Measurements from ENCODE around the gene ARID1A.

ARID1A gene

DNA sequence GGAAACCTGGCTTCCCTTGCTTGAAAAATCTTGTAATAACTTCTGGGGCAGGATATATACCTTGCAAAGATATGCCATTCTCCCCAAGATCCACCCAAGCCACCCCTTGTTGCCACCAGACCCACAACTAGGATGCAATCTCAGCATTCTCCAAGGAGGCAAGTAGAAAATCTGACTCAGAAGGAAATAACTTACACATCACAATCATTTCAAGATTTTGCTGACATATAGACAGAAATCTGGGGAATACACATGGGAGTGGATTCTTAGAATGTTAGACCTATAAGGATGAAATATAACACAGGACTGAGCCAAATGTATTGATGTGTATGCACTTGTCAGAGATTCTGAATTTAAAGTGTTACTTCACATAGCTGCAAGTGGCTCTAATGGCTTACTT is 115.9 kb downstream of the ARID1A start:
- TF ChIP-seq GATA1 (IDR thresholded peaks at IDR 0.05; ENCODE audit: low read depth, low read length) (no peak), POLR2A (IDR thresholded peaks at IDR 0.05; ENCODE audit: low read length) (no peak)

GRCh38 chr1:26814377-26814776 is 118.6 kb downstream of the ARID1A start:
- TF ChIP-seq GATA1 (IDR thresholded peaks at IDR 0.05; ENCODE audit: low read depth, low read length) (no peak), POLR2A (IDR thresholded peaks at IDR 0.05; ENCODE audit: low read length) (no peak)
- DNase-seq: no peak

More for the DNA sequence above, 115.9 kb downstream of the ARID1A start:
- no peak for DNase-seq

DNA sequence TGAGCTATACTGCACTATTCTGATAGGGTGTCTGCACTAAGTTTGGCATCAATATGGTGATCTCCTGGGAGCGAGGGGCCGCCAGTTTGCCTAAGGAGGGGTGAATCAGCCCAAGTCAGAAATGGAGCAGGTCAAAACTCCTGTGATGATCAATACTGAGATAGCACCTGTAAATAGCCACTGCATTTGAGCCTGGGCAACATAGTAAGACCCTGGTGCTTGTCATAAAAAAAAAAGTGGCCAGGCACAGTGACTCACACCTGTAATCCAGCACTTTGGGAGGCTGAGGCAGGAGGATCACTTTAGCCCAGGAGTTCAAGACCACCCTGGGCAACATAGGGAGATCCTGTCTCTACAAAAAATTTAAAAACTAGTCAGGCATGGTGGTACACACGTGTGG is 119.1 kb downstream of the ARID1A start:
- no peak for TF ChIP-seq POLR2A (IDR thresholded peaks at IDR 0.05; ENCODE audit: low read length)
- TF ChIP-seq GATA1 (IDR thresholded peaks at IDR 0.05; ENCODE audit: low read depth, low read length): no peak
- DNase-seq: no peak

DNA sequence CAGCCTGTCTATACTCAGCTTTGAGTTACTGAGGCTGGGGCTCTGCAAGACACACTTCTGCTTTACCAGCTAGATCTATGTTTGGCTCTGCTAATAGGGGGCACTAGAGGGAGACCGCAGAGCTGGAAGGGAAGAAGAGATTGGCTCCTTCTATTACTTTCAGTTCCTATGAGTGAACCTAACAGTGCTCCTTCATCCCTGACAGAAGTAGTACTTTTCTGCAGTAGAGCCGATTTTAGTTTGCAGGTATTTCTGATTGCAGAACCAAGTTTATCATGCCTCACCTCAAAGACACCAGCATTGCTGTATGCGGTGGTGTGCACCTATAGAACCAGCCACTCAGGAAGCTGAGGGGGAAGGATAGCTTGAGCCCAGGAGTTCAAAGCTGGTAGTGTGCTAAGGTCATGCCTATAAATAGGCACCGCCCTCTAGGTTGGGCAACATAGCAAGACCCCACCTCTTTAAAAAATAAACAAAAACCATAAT is 125.0 kb downstream of the ARID1A start:
- DNase-seq: no peak

GRCh38 chr1:26822737-26823395 is 127.1 kb downstream of the ARID1A start:
- no peak for DNase-seq
- TF ChIP-seq POLR2A (IDR thresholded peaks at IDR 0.05; ENCODE audit: low read length): no peak
- TF ChIP-seq GATA1 (IDR thresholded peaks at IDR 0.05; ENCODE audit: low read depth, low read length): no peak

More for the DNA sequence above, 125.0 kb downstream of the ARID1A start:
- TF ChIP-seq POLR2A (IDR thresholded peaks at IDR 0.05; ENCODE audit: low read length): no peak
- TF ChIP-seq GATA1 (IDR thresholded peaks at IDR 0.05; ENCODE audit: low read depth, low read length): no peak

GRCh38 chr1:26824731-26825130 is 128.9 kb downstream of the ARID1A start:
- no peak for DNase-seq
- TF ChIP-seq POLR2A (IDR thresholded peaks at IDR 0.05; ENCODE audit: low read length) (no peak), GATA1 (IDR thresholded peaks at IDR 0.05; ENCODE audit: low read depth, low read length) (no peak)

GRCh38 chr1:26826261-26827105 is 130.7 kb downstream of the ARID1A start, which contains the start of gene ZDHHC18:
TSS of gene ZDHHC18 (plus strand) at chr1:26826688. CDS start at chr1:26826805, 117 bp downstream.
- peak in 1 of 2 experiments; percentile 88 for DNase-seq
- no peak for TF ChIP-seq GATA1 (IDR thresholded peaks at IDR 0.05; ENCODE audit: low read depth, low read length)
- TF ChIP-seq POLR2A (IDR thresholded peaks at IDR 0.05; ENCODE audit: low read length): no peak

- no peak for DNase-seq
- TF ChIP-seq GATA1 (IDR thresholded peaks at IDR 0.05; ENCODE audit: low read depth, low read length): no peak
- no peak for TF ChIP-seq POLR2A (IDR thresholded peaks at IDR 0.05; ENCODE audit: low read length)
Measured at GRCh38 chr1:26827106-26827604, 131.3 kb downstream of the ARID1A start.

DNA sequence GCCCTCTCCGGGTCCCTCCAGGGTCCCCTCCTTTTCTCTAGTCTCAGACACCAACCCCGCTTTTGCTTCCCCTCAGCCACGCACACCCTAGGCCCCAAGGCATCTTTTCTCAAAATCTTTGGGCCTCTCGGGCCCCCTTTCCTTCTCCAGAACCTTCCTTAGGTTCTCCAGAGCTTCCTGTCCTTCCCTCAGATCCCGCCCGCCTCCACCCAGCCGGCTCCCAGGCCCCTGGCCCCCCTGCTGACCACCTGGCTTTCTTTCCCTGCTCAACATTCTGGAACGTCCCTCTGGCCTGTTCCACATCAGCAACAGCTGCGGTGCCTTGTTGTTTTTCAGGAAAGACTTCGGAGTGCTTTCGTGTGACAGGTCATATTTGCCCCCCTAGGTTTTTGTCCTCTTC is 131.8 kb downstream of the ARID1A start:
- DNase-seq: no peak
- no peak for TF ChIP-seq GATA1 (IDR thresholded peaks at IDR 0.05; ENCODE audit: low read depth, low read length)
- TF ChIP-seq POLR2A (IDR thresholded peaks at IDR 0.05; ENCODE audit: low read length): no peak

DNA sequence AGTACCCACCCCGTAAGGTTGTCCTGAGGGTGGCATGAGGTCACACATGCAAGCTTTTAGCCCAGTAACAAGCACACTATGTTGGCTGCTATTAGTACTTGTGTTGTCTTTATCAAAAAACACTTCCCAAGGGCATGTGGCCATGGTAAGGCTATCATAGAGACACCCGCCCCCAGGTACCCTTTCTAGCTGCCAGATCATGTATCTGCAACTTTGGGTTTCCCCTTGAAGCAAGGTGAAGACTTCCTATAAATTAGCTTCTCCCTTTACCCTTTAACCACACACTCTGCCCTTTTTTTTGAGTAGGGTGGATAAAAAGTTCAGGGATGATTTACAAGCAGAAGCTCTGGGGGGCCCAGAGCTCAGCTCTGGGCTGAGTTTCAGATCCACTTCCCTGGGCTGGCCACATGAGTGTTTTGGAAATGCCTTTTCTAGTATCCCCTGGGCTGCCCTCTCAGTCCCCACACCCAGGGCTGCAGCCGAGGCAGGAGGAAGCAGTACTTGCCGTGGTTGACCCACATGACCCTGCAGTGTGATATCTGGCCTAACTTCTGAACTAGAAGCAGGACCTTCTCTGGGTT is 132.7 kb downstream of the ARID1A start:
- no peak for DNase-seq
- no peak for TF ChIP-seq POLR2A (IDR thresholded peaks at IDR 0.05; ENCODE audit: low read length)
- no peak for TF ChIP-seq GATA1 (IDR thresholded peaks at IDR 0.05; ENCODE audit: low read depth, low read length)

DNA sequence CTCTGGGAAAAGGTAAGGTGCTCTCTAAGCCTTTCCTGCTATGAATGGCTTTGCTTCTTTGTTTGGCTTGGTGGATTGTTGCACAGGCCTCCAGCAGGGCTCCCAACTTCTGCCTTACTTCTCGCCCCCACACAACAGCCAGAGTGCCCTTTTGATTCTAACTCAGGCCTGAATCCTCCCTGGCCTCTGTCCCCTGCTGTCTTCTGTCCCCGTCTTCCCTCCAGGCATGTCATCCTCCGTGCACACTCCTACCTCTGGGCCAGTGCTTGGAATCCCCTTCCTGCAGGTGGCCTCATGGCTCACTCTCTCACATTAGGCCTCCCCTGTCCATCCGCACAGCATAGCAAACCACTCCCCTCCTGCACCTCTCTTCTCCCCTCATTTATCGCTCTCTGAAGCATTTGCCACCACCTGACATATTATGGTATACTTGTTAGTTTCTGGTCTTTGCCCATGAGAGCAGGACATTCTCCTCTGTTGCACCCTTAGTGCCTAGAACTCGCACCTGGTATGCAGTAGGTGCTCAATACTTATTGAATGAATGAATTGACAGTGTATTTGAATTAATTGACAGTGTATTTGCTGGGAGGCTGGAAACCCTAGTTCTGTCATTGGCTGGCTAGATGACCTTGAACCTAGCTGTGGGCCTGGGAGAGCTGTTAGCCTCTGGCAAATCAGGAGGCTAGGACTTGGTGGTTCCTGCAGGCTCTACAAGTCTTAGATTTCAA is 133.5 kb downstream of the ARID1A start:
- no peak for DNase-seq
- TF ChIP-seq POLR2A (IDR thresholded peaks at IDR 0.05; ENCODE audit: low read length) (no peak), GATA1 (IDR thresholded peaks at IDR 0.05; ENCODE audit: low read depth, low read length) (no peak)

DNA sequence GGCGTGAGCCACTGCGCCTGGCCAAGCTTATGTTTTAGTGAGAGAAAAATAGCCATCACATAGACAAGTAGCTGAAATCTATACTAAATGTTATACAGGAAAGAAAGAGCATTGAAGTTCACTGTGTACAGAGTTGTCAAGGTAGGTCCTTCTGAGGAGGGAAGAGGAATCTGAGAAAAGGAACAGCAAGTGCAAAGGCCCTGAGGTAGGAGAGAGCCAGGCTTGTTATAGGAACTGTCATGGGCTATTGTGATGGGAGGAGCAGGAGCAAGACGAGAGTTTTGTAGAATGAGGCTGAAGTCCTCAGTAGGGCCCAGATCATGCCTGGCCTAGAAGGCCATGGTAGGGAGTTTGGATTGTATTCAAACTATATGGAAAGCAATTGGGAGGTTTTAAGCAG is 135.2 kb downstream of the ARID1A start:
- no peak for TF ChIP-seq GATA1 (IDR thresholded peaks at IDR 0.05; ENCODE audit: low read depth, low read length)
- no peak for TF ChIP-seq POLR2A (IDR thresholded peaks at IDR 0.05; ENCODE audit: low read length)
- no peak for DNase-seq
